GM21390 (cell line): ENCODE data around the gene SPAG5.

Source experiments
- ATAC-seq: cut with Tn5 transposase; IDR thresholded peaks from one replicate; pipeline ENCODE4 v1.9.1; 2021; ENCODE audit not compliant: unreplicated experiment

The SPAG5 gene

DNA sequence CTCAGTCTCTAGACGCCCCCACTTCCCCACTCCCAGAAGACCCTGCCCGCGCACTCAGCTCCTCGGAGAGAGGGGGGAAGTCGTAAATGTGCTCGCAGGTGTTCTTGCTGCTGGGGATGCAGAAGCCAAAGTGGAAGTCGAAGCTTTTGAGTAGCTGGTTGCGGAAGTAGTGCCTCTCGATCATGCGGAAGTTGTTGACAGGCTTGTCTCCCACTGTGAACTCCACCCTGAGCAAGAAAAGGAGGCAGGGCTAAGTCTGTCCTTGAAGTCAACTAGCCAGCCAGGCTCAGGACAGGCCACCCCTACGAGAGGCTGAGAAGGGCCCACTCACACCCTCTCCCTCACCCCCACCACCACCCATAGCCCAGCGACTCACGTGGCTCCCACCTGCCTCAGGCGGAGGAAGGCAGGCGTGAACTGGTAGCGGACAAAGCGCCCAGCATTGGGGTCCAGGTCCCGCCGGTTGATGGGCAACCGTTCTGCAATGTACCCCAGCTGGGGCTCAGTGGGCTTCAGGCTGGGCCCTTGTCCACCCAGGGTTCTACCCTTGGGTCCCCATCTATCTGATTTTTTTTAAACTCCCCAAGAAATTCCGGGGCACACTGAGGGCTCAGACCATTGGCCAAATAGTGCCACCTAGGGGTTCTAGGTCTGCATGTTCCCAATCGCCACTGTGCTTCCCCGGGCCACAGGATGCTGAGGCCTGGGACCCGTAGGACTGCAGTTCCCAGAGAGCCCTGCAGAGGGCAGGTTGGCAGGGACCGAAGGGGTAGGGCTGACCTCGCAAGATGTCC lies 51.0 kb downstream of the SPAG5 start:
- ATAC-seq, result no peak

DNA sequence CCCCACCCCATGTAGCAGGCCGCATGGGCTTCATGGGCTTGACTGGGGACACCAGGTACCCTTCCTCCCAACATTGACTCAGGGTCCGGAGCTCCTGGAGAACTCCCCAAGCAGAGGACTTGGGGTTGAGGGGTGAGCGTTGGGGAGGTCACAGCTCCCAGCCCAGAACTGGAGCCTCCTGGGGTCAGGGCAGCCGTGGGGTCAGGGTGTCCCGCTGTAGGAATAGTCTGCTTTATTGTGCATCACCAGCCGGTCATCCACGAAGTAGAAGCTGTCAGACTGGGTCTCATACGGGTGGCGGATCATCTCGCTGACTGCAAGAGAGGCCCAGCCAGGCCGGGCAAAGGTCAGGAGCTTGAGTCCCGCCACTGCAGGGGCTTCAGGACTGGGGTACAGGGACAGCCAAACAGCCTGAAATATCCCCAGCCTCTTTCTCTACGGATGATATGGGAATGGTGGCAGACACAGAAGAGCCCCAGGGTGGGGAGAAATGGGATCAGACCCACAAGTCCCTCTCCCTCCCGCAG lies 51.7 kb downstream of the SPAG5 start:
- no peak for ATAC-seq

DNA sequence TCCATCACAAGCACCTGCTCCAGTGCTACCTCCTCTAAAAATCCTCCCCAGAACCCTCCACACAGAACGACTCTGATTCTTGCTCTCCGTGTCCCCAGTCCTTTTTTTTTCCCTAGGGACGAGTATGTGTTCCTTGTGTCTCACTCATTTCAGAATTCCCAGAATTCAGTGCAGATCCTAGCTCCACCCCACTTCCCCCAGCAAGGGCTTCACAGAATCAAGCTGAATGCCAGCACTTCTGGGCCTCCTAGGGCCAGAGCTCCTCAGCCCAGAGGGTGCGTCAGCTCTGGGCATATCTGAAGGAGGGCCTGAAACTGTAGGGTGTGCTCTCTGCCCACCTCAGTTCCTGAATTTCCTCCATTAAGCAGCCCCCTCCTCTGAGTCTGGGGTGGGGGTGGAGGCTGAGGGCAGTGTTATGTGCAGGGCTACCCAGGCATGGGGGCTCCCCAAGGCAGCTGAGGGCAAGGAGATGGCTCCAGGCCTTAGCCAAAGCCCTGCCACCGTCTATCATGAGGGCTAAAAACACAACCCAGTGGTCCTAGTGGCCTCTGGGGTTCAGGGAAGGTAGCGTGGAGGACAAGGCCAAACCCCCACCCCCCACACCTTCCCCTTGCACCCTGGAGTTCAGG lies 52.9 kb downstream of the SPAG5 start:
- ATAC-seq, result no peak

DNA sequence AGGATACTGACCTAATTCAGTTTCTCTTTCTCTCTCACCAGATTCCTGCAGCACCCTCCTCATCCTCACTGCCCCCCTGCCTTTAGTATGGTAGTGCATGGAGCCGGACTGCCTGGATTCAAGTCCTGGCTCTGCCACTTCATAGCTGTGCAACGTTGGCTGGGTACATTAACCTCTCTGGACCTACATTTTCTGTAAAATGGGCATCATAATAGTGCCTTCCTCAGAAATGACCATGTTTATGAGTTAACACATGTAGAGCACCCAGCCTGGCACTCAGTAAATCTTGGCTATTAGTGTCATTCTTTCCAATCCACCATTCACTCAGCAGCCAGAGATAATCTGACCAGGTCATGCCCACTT lies 53.7 kb downstream of the SPAG5 start:
- no peak for ATAC-seq

DNA sequence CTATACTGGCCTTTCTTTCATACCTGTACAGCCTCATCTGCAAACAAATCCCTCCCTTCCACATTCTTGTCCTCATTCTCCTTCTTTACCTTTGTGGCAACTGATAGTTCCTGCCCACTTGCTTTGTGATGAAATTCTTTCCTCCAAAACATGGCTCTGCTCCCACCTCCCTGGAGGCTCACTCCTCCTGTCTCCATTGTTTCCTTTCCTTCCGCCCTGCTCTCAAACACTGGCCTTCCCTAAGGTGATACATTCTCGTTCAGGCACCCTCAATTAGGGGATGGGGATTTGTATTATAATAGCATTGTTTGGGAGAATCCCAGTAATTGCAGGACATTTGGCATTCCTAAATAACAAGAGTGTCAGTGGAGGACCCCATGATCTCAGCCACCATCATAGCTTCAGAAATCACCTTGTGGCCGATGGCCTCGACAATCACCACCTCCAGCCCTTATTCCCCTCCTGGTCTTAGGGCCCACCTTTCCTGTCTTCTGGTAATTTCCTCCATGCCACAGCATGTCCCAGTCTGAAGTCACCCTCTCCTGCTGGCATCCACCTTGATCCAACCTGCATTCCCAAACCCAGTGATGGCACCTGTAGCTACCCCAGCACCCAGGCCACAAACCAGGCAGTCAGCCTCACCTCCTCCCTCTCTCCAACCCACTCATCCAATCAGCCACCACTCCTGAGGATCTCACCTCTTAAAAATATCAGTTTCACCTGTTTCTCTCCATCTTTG lies 54.3 kb downstream of the SPAG5 start:
- no peak for ATAC-seq

DNA sequence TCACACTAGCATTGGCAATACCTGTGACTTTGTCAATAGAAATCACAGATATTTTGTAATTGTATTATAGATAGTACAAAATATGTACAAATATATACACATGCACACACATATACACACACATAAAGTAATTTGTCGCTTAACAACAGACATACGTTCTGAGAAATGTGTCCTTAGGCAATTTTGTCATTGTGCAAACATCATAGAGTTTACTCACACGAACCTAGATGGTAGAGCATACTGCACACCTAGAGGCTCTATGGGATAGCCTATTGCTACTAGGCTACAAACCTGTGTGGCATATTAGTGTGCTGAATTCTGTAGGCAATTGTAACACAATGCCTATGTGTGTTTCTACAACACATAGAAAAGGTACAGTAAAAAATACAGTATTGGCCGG lies 57.4 kb downstream of the SPAG5 start:
- ATAC-seq, result no peak

DNA sequence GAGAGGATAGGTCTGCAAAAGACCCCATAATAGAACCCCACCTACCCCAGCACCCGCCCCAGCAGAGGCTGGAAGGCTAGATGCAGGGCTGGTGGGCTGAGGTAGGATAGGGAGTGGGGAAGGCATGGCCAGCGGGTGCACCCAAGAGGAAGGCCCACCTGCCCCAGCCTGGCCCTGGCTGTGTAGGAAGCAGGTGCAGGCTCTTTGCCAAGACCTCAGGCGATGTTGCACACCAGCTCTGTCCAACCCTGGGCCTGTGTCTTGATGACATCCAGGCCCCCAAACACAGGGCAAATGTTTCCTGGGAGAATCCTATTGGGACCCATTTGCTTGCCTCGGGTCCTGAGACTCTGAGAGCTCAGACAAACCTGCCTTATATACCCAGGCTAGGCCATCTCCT lies 58.6 kb downstream of the SPAG5 start:
- ATAC-seq, result no peak

DNA sequence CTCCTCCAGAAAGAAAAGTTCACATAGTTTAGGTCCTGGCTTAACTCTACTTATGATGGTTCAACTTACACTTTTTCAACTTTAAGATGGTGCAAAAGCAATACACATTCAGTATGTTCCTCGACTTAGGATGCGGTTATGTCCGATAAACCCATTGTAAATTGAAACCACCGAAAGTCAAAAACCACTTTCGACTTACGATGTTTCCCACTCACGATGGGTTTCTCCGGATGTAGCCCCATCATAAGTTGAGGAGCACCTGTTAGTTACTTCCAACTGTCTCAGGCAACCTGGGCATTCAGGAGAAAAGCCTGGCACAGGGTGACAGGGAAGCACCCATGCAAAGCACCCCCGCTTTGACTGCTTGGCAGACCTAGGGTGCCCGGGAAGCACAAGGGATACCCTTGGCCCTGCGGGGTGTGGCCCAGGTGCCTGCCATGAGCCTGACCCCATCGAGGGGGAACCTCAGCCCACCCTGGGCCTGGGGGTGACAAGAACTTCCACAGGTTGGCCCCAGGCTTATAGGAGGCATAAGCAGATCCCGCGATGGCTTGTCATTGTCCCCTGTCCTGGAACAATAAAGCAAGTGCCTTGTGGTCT lies 60.4 kb downstream of the SPAG5 start:
- no peak for ATAC-seq

DNA sequence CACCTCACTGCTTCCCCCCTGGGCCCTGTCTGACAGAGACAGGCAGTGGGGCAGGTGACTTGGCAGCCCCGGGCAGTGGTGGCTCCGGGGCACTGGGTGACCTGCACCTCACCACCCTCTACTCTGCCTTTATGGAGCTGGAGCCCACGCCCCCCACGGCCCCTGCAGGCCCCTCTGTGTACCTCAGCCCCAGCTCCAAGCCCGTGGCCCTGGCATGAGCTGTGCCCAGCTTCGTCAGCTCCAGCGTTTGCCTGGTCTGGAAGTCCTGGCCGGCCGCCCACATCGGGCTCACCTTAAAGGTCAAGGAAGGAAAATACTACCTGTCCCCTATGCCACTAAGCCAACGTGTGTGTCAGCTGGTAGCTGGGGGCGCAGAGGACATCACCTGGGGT lies 61.6 kb downstream of the SPAG5 start:
- no peak for ATAC-seq

DNA sequence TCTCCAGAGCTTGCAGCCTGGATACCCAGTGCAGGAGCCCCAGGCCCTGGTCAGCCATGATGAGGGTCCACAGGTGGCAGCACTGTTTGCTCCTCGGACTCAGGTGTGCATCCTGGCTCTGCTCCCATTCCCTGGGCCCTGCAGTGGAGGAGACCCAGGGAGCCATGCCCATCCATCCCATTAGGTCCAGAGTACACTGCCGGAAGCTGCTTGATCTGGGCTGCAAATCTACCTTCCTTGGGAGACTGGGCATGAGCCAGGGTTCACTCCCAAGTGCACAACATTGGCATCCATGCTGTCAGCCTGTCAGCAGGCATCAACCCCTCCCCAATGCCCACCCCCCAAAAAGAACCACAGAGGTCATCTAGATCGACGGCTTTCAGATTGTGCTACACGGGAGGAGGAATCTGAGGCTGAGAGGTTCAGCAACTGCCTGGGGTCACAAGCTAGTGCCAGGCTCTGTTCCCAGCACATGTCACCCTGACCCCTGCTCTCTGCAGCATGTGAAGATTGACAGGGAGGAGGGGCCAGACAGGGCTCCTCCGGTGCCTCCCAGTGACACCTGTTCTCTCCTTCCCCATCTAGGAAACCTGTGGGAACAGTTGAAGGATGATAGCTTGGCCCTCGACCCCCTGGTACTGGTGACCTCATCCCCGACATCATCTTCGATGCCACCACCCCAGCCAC lies 62.1 kb downstream of the SPAG5 start:
- ATAC-seq, result no peak

DNA sequence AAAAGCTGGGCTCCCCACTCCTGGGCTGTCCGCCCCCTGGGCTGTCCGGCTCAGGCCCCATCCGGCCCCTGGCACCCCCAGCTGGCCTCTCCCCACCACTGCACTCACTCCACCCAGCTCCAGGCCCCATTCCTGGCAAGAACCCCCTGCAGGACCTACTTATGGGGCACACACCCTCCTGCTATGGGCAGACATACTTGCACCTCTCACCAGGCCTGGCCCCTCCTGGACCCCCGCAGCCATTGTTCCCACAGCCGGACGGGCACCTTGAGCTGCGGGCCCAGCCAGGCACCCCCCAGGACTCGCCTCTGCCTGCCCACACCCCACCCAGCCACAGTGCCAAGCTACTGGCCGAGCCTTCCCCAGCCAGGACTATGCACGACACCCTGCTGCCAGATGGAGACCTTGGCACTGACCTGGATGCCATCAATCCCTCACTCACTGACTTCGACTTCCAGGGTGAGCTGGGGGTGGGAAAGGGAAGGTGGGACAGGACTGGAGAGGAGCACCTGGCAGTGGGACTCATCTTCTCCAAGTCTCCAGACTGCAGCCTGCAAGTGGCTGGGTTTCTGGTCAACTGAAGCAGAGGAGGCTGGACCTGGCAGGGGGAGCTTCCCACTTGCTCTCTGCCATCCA lies 64.0 kb downstream of the SPAG5 start:
- no peak for ATAC-seq

DNA sequence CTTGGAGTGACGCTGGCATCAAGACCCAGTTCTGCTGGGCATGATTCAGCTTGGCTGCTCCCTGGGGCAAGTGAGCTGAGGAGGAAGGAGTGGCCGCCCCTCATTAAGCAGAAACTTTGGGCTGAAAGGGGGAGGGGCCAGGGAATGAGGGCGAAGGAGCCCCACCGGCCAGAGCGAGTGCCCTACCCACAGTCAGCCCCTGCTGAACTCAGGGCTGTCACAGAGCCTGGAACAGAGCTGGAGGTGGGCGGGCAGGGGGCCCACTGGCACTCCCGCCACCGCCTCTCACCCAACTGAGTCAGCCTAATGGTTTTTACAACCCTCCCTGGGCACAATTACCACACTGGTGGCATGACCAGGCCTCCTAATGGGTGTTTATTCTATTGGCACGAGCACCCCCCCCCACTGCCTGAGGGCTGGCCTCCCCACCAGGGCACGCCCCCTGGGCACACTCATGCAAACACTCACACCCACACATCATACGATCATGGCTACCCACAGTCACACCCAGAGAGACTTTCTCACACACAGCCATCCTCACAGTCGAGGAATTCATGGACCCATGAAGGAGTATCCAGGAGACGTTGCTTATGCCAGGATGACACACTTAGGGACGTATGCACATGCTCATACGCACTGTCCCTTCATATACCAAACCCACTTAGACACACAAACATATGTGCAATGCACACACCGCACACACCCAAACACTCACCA lies 65.6 kb downstream of the SPAG5 start:
- no peak for ATAC-seq

DNA sequence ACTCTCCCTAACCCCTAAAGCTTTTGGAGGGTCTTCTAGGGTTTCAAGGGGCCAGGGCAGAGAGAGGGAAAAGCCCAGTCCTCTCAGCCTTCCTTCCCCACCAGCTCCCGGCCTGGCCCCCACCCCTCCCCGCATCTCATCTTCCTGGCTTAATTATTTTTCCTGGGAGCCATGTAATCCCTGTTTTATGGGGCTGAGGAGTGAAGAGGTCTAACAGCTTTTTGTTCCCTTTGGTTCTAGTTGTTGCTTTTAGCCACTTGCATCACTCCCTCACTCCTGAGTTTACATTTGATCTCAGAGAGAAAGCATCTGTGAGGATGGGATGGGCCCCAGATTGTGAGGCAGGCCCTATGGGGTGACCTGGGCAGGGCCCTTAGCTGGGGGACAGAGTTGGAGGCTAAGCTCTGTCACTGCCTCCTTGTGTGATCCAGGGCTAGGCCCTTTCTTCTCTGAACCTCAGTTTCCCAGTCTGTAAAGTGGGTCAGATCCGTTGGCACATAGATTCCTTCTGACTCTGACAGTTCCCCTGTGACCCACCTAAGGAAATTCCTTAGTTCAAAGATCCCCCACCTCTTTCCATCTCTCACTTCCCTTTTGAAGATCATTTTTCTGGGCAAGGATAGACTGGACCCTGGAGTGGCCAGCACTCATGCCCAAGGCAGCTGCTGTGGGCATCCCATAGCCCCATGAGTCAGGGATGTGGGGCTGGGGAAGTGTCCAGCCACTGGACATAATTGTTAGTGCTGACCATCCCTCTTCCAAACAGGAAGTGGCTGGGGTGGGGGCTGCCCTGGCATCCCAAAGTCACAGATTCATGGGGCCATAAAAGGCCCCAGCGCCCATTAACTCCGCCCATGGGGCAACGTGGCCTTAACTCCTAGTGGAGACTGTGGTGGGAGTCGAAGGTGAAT lies 66.5 kb downstream of the SPAG5 start:
- no peak for ATAC-seq

DNA sequence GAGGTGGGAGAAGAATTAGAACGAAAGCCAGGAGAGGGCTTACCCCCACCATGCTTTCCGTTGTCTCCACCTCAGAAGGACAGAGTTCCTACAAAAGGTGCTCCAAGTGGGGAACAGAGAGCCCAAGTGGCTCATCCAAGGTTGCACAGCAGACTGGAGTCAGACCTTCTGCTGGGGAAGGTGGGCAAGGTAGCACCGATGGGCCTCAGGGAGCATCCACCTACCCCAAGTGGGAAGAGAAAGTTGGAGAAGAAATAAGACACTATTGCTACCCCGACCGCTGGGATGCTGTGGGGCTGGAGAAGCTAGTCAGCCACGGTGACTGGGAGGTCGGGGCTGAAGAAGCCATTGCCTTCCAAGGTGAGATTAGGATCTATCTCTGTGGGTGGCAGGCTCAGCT lies 67.9 kb downstream of the SPAG5 start:
- no peak for ATAC-seq

DNA sequence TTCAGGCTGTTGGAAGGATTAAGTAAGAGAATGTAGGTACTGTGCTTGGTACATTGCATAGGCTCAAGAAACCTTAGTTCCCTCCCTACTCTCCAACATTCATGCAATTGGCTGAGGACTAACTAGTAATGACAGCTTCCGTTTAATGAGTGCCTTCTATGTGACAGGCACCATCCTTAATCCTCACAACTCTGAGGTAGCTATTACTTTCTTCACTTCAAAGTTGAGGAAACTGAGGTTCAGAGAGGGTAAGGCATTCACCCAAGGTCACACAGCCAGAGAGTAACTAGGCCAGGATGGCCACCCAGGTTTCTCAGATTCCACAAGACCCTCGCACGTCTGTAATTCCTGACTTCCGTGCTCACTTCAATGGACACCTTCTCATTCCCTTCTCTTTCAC lies 68.6 kb downstream of the SPAG5 start:
- no peak for ATAC-seq

DNA sequence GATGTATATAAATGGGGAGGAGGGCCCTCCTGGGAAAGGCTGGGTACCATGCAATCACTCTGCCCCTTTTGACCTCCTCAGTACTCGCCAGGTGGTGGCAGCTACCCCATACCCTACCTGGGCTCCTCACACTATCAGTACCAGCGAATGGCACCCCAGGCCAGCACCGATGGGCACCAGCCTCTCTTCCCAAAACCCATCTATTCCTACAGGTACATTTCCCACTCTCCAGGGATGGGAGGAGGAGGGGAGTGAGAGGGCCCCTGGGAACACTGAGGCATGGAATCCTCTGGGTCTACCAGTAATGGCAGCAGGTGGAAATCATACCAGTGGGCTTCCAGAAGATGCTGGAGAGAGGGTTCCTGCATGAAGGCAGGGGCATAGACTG lies 69.8 kb downstream of the SPAG5 start:
- no peak for ATAC-seq

DNA sequence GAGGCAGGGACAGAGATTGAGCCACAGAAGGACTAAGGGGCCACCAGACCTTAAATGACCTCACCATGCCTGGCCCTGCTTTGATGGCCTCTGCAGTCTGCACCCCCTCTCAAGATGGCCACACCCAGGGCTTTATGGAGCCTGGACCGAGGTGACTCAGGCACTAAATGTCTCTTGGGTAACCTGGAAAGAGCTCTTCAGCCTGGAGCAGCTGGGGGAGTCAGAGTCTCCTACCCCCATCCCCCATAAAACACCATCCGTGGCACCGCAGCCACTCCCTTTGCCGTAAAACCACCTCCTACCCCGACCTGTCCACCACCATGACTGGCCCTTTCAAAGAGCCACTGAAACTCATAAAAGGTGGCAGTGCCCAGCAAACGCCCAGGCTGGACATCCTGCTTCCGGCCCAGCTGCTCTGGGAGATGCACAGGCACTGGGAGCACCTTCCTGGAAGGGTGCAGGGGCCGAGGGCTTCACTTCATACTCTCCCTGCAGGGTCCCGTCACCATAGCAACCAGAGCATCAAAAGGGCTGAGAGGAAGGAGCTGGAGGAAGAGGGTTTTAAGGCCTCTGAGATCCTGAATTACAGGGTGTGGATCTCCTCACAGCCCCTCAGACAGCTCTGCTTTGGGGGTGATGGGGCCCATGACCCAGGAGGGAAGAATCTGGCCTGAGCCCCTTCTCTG lies 70.4 kb downstream of the SPAG5 start:
- no peak for ATAC-seq

DNA sequence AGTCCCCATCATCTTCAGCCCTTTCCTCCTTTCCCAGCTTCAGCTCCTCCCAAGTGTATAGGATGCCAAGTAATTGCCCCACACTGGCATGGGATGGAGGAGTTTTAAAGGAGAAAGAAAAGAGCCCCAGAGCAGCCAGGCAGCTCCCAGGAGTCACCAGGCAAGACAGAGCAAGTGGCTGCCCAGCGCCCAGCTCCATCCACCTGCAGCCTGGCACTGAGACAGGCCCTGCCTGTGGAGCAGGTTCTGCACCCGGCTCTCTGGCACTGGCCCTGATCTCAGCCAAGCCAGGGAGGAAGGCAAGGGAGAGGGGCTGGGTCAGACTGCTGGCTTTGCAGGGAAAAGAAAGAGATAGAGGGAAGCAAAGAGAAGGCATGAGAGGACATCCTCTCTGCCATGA lies 71.0 kb downstream of the SPAG5 start:
- no peak for ATAC-seq
